Mucosa of rectum (tissue), 2 donors: ENCODE results near the gene CTNNAL1.
"Not testable (repeated sequence)": the region's sequence is repeated elsewhere in the genome, so short reads cannot be mapped to it uniquely, and the experiment has no call there.

Source experiments
- H3K27ac ChIP-seq, 2 donors: one replicate each; pipeline ENCODE4 v1.7.0; 2013; ENCODE audit warnings: inconsistent platforms in 2 of 2, low read depth in 2 of 2, low read length in 2 of 2
- H3K27me3 ChIP-seq, 2 donors: one replicate each; pipeline ENCODE4 v1.7.0; 2013; ENCODE audit warnings: low read length in 2 of 2; ENCODE audit not compliant: control insufficient read depth in 2 of 2, insufficient read depth in 2 of 2
- H3K36me3 ChIP-seq, 2 donors: one replicate each; pipeline ENCODE4 v1.7.0; 2013; ENCODE audit warnings: low read length in 2 of 2; ENCODE audit not compliant: control insufficient read depth in 2 of 2, insufficient read depth in 2 of 2
- H3K4me1 ChIP-seq, 2 donors: one replicate each; pipeline ENCODE4 v1.7.0; 2013; ENCODE audit warnings: low read length in 2 of 2, mild to moderate bottlenecking in 1 of 2; ENCODE audit not compliant: control insufficient read depth in 2 of 2, insufficient read depth in 2 of 2
- H3K4me3 ChIP-seq, 2 donors: one replicate each; pipeline ENCODE4 v1.7.0; 2013; ENCODE audit warnings: low read length in 2 of 2
- H3K9ac ChIP-seq, 2 donors: one replicate each; pipeline ENCODE4 v1.7.0; 2013; ENCODE audit warnings: low read length in 2 of 2, low read depth in 1 of 2, mild to moderate bottlenecking in 1 of 2
- H3K9me3 ChIP-seq, 2 donors: one replicate each; pipeline ENCODE4 v1.7.0; 2013; ENCODE audit warnings: low read length in 2 of 2; ENCODE audit not compliant: control insufficient read depth in 2 of 2
- donor health status: healthy.
- donor health status: Normal muscosa, but diverticular disease.

Gene CTNNAL1, protein sequence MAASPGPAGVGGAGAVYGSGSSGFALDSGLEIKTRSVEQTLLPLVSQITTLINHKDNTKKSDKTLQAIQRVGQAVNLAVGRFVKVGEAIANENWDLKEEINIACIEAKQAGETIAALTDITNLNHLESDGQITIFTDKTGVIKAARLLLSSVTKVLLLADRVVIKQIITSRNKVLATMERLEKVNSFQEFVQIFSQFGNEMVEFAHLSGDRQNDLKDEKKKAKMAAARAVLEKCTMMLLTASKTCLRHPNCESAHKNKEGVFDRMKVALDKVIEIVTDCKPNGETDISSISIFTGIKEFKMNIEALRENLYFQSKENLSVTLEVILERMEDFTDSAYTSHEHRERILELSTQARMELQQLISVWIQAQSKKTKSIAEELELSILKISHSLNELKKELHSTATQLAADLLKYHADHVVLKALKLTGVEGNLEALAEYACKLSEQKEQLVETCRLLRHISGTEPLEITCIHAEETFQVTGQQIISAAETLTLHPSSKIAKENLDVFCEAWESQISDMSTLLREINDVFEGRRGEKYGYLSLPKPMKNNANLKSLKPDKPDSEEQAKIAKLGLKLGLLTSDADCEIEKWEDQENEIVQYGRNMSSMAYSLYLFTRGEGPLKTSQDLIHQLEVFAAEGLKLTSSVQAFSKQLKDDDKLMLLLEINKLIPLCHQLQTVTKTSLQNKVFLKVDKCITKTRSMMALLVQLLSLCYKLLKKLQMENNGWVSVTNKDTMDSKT

GRCh38 chr9:109012876-109013678, at the start of gene CTNNAL1:
TSS of gene CTNNAL1 (minus strand) at chr9:109013499. CDS start at chr9:109013442, 57 bp downstream.
- H3K27ac ChIP-seq = peak within 1 kb of the TSS; percentile 69 to 76
- H3K4me1 ChIP-seq = peaks cover 8 to 11% of the 10 kb centered on the region in 2 donors
- H3K27me3 ChIP-seq = no peaks in the 10 kb centered on the region
- no peaks in the 10 kb centered on the region for H3K9me3 ChIP-seq
- peak within 1 kb of the TSS; percentile 79 to 82 for H3K4me3 ChIP-seq
- no peaks in the 10 kb centered on the region for H3K36me3 ChIP-seq
- H3K9ac ChIP-seq = peak within 1 kb of the TSS; percentile 54 to 89

GRCh38 chr9:109062543-109062942, 49.2 kb upstream of the CTNNAL1 start:
- H3K9me3 ChIP-seq = no peaks in the 10 kb centered on the region
- no peak overlapping the region for H3K27ac ChIP-seq
- H3K9ac ChIP-seq = no peak overlapping the region
- no peak overlapping the region for H3K4me3 ChIP-seq
- peaks cover 12 to 52% of the 10 kb centered on the region in 2 donors for H3K36me3 ChIP-seq
- no peaks in the 10 kb centered on the region for H3K27me3 ChIP-seq
- peaks cover 3 to 4% of the 10 kb centered on the region in 2 donors for H3K4me1 ChIP-seq

GRCh38 chr9:109060191-109060590, 46.9 kb upstream of the CTNNAL1 start:
- Histone ChIP-seq H3K36me3 (peaks cover 17 to 56% of the 10 kb centered on the region in 2 donors), H3K9me3 (no peaks in the 10 kb centered on the region), H3K27me3 (no peaks in the 10 kb centered on the region), H3K27ac (no peak overlapping the region), H3K4me1 (peaks cover 3 to 4% of the 10 kb centered on the region in 2 donors), H3K9ac (no peak overlapping the region), H3K4me3 (no peak overlapping the region)

DNA sequence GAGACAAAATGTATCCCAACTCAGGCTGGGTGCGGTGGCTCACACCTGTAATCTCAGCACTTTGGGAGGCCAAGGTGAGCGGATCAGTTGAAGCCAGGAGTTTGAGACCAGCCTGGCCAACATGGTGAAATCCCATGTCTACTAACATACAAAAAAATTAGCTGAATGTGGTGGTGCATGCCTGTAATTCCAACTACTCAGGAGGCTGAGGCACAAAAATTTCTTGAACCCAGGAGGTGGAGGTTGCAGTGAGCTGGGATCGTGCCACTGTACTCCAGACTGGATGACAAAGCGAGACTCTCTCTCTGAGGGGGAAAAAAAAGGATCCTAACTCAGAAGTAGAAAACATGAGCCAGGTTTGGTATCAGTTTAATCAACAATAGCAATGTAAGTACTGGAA, 39.8 kb upstream of the CTNNAL1 start:
- not testable (repeated sequence) for H3K4me3 ChIP-seq, H3K4me1 ChIP-seq, H3K9me3 ChIP-seq, H3K27ac ChIP-seq, H3K27me3 ChIP-seq, H3K9ac ChIP-seq
- H3K36me3 ChIP-seq = peaks cover 48 to 60% of the 10 kb centered on the region in 2 donors

GRCh38 chr9:109052416-109052815, 39.1 kb upstream of the CTNNAL1 start:
- Histone ChIP-seq H3K4me3 (no peak overlapping the region), H3K27ac (no peak overlapping the region), H3K36me3 (peaks cover 56 to 66% of the 10 kb centered on the region in 2 donors), H3K9me3 (no peaks in the 10 kb centered on the region), H3K27me3 (no peaks in the 10 kb centered on the region), H3K9ac (no peak overlapping the region), H3K4me1 (no peaks in the 10 kb centered on the region)

DNA sequence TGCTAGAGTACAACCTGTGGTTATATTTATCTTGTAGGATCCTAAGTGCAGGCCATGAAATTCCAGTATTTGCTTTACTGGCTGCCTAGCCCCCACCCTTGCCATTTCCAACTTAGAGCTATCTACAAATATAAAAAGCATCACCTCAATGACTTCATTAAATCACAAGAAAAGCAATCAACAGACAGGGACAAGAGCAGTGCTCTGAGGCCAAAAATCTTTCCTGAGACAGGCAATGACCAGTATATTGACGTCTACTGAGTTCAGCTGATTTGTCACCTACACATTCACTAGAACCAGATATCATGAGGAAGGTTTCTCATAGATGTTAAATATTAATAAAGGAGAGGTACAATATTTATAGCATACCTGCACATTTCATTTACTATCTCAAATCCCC, 38.4 kb upstream of the CTNNAL1 start:
- H3K9me3 ChIP-seq = no peaks in the 10 kb centered on the region
- no peaks in the 10 kb centered on the region for H3K4me1 ChIP-seq
- no peak overlapping the region for H3K27ac ChIP-seq
- H3K27me3 ChIP-seq = no peaks in the 10 kb centered on the region
- no peak overlapping the region for H3K4me3 ChIP-seq
- H3K9ac ChIP-seq = no peak overlapping the region
- H3K36me3 ChIP-seq = peaks cover 54 to 66% of the 10 kb centered on the region in 2 donors

GRCh38 chr9:109050444-109050843, 37.1 kb upstream of the CTNNAL1 start:
- Histone ChIP-seq H3K27ac (no peak overlapping the region), H3K36me3 (peaks cover 56 to 68% of the 10 kb centered on the region in 2 donors), H3K9ac (no peak overlapping the region), H3K4me3 (no peak overlapping the region), H3K27me3 (no peaks in the 10 kb centered on the region), H3K4me1 (no peaks in the 10 kb centered on the region), H3K9me3 (no peaks in the 10 kb centered on the region)

- Histone ChIP-seq H3K27ac (no peak overlapping the region), H3K36me3 (peaks cover 52 to 61% of the 10 kb centered on the region in 2 donors), H3K27me3 (no peaks in the 10 kb centered on the region), H3K9ac (no peak overlapping the region), H3K9me3 (no peaks in the 10 kb centered on the region), H3K4me3 (no peak overlapping the region), H3K4me1 (no peaks in the 10 kb centered on the region)
Measured at GRCh38 chr9:109048822-109049221, 35.5 kb upstream of the CTNNAL1 start.

GRCh38 chr9:109047259-109047658, 34.0 kb upstream of the CTNNAL1 start:
- no peak overlapping the region for H3K27ac ChIP-seq
- peaks cover 49 to 59% of the 10 kb centered on the region in 2 donors for H3K36me3 ChIP-seq
- no peaks in the 10 kb centered on the region for H3K9me3 ChIP-seq
- H3K9ac ChIP-seq = no peak overlapping the region
- no peak overlapping the region for H3K4me3 ChIP-seq
- H3K27me3 ChIP-seq = no peaks in the 10 kb centered on the region
- H3K4me1 ChIP-seq = no peaks in the 10 kb centered on the region
